PFSK-1 (cell line): ENCODE results near the gene TBC1D22A.

Experiments used
- FOXP2 ChIP-seq: optimal IDR thresholded peaks from 2 replicates; pipeline ENCODE3; 2011; ENCODE audit warnings: borderline replicate concordance, control low read depth, inconsistent platforms; ENCODE audit not compliant: insufficient read depth; ENCODE audit errors: extremely low read length, extremely low read depth
- POLR2AphosphoS5 ChIP-seq: IDR thresholded peaks from 2 replicates; pipeline ENCODE4 v1.6.1; 2012; ENCODE audit warnings: low read depth, mild to moderate bottlenecking, control low read depth, low read length, moderate library complexity
- SIN3A ChIP-seq: IDR thresholded peaks from 2 replicates; pipeline ENCODE4 v1.6.1; 2012; ENCODE audit warnings: mild to moderate bottlenecking, low read length, moderate library complexity, borderline replicate concordance; ENCODE audit not compliant: insufficient read depth
- TAF1 ChIP-seq: IDR thresholded peaks from 2 replicates; pipeline ENCODE4 v1.6.1; 2012; ENCODE audit warnings: low read length, control low read depth, borderline replicate concordance; ENCODE audit not compliant: insufficient read depth
- TF ChIP-seq, protein P1 (sequence below), 2 experiments: IDR thresholded peaks; 2 replicates each; pipeline versions ENCODE4 v1.6.1 to v1.8.0; 2011 to 2012; ENCODE audit warnings: low read depth in 2 of 2, low read length in 2 of 2, control low read depth in 1 of 2, inconsistent platforms in 1 of 2, mild to moderate bottlenecking in 1 of 2, moderate library complexity in 1 of 2; ENCODE audit not compliant: insufficient read depth in 1 of 2

TBC1D22A gene

GRCh38 chr22:46861468-46862367 is 99.3 kb downstream of the TBC1D22A start:
- TF ChIP-seq SIN3A: no peak
- TF ChIP-seq POLR2AphosphoS5: no peak

GRCh38 chr22:46862418-46863324 is 100.2 kb downstream of the TBC1D22A start:
- no peak for TF ChIP-seq SIN3A
- TF ChIP-seq, protein P1, sequence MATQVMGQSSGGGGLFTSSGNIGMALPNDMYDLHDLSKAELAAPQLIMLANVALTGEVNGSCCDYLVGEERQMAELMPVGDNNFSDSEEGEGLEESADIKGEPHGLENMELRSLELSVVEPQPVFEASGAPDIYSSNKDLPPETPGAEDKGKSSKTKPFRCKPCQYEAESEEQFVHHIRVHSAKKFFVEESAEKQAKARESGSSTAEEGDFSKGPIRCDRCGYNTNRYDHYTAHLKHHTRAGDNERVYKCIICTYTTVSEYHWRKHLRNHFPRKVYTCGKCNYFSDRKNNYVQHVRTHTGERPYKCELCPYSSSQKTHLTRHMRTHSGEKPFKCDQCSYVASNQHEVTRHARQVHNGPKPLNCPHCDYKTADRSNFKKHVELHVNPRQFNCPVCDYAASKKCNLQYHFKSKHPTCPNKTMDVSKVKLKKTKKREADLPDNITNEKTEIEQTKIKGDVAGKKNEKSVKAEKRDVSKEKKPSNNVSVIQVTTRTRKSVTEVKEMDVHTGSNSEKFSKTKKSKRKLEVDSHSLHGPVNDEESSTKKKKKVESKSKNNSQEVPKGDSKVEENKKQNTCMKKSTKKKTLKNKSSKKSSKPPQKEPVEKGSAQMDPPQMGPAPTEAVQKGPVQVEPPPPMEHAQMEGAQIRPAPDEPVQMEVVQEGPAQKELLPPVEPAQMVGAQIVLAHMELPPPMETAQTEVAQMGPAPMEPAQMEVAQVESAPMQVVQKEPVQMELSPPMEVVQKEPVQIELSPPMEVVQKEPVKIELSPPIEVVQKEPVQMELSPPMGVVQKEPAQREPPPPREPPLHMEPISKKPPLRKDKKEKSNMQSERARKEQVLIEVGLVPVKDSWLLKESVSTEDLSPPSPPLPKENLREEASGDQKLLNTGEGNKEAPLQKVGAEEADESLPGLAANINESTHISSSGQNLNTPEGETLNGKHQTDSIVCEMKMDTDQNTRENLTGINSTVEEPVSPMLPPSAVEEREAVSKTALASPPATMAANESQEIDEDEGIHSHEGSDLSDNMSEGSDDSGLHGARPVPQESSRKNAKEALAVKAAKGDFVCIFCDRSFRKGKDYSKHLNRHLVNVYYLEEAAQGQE (IDR thresholded peaks at IDR 0.05; ENCODE audit: insufficient read depth in 1 of 2, low read depth in 2 of 2, low read length in 2 of 2): no peak

- TF ChIP-seq POLR2AphosphoS5: no peak
- no peak for TF ChIP-seq TAF1
- TF ChIP-seq FOXP2: no peak
- TF ChIP-seq, protein P1 (IDR thresholded peaks at IDR 0.05; ENCODE audit: insufficient read depth in 1 of 2, low read depth in 2 of 2, low read length in 2 of 2): no peak
- no peak for TF ChIP-seq SIN3A
Observed at GRCh38 chr22:46863794-46864193, 101.3 kb downstream of the TBC1D22A start.

GRCh38 chr22:46864314-46865051 is 102.0 kb downstream of the TBC1D22A start:
- TF ChIP-seq, protein P1 (IDR thresholded peaks at IDR 0.05; ENCODE audit: insufficient read depth in 1 of 2, low read depth in 2 of 2, low read length in 2 of 2): no peak
- no peak for TF ChIP-seq SIN3A
- TF ChIP-seq FOXP2: no peak
- TF ChIP-seq POLR2AphosphoS5: no peak
- TF ChIP-seq TAF1: no peak

DNA sequence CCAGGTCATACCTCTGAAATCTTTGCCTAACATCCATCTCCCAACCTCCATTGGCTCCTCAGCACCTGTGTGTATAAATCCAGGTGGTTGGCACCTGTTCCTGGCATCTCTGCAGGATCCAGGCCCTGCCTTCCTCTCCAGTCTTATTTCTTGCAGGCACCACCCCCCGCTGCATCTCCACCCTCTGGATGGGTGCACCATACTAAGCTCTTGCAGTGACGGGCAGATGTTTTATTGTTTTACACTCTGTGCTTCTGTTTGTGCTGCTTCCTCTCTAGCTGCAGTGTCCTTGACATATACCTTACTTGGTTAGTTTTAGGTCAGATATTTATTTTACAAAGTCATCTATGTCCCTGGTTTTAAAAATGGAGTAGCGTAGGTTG is 102.6 kb downstream of the TBC1D22A start:
- TF ChIP-seq FOXP2: no peak
- no peak for TF ChIP-seq SIN3A
- no peak for TF ChIP-seq POLR2AphosphoS5
- TF ChIP-seq TAF1: no peak
- TF ChIP-seq, protein P1 (IDR thresholded peaks at IDR 0.05; ENCODE audit: insufficient read depth in 1 of 2, low read depth in 2 of 2, low read length in 2 of 2): no peak
